Measurements from ENCODE around the gene EMID1. TPM values are rescaled to one million over a fixed set of nuclear protein-coding genes. Genes with fewer than 3 reads are reported as not detected.

The EMID1 gene
- total RNA-seq, 1 experiment from 2014 or later = 5.4 TPM

DNA sequence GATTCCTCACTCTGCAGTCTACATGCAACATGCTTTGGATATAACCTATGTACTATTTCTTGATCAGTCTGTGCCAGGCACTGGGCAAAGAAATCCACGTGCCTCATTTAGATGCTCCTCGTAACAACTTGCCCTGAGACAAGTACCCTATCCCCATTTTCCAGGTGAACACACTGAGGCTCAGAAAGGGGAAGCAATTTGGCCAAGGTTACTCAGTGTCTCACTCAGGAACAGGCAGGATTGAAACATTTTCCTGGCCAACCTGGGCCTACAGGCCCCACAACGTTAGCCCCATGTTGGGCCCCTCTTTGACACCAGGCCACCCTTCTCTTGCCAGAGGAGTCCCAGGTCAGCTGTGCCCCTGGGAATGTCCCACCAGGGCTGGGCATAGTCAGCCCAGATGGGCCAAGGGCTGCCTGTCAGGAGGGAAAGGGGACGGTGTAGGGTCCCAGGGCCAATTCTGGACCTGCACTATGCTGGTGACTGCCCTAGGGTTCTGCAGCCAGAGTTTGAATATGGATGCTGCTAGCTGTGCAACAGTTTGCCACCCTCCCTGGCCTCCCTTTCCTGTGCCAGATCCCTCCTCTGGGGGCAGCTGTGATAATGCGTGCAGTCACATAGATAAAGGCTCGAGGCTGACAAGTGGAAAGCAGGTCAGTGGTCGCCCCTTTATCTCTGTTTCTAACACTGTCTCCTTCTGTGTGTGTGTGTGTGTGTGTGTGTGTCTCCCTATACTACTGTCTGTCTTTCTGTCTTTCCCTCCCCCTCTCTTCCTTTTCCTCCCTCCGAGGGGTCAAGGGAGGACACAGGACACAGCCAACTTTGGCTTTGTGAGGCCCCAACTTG lies 10.4 kb upstream of the EMID1 start:
- H4K8ac ChIP-seq (replicated peaks; ENCODE audit: insufficient read length, low read depth, low read length) = no peak overlapping the region
- TF ChIP-seq, protein P1, sequence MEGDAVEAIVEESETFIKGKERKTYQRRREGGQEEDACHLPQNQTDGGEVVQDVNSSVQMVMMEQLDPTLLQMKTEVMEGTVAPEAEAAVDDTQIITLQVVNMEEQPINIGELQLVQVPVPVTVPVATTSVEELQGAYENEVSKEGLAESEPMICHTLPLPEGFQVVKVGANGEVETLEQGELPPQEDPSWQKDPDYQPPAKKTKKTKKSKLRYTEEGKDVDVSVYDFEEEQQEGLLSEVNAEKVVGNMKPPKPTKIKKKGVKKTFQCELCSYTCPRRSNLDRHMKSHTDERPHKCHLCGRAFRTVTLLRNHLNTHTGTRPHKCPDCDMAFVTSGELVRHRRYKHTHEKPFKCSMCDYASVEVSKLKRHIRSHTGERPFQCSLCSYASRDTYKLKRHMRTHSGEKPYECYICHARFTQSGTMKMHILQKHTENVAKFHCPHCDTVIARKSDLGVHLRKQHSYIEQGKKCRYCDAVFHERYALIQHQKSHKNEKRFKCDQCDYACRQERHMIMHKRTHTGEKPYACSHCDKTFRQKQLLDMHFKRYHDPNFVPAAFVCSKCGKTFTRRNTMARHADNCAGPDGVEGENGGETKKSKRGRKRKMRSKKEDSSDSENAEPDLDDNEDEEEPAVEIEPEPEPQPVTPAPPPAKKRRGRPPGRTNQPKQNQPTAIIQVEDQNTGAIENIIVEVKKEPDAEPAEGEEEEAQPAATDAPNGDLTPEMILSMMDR (conservative IDR thresholded peaks at IDR 0.05) = 0 out of 3 replicates have a peak, but pooled peaks have one; percentile 9
- H4K5ac ChIP-seq (ENCODE audit: insufficient read length, low read depth, low read length) = no peak overlapping the region
- no peak overlapping the region for H3K9ac ChIP-seq (ENCODE audit: extremely low read depth, insufficient read length, low read length)
- no peaks in the 10 kb centered on the region for H3K79me2 ChIP-seq (ENCODE audit: insufficient read depth, low read length)
- H3K4me1 Mint-ChIP-seq = peaks cover 0 to 6% of the 10 kb centered on the region in 2 experiments; a peak in 3 of 4 replicates
- no peak overlapping the region for H2AK5ac ChIP-seq (ENCODE audit: insufficient read length, low read length)
- H2BK5ac ChIP-seq (ENCODE audit: insufficient read length, low read length) = no peak overlapping the region
- no peak overlapping the region for H2BK120ac ChIP-seq (ENCODE audit: low read depth, low read length, poor library complexity, severe bottlenecking)
- no CpG with 5 or more reads among the region's 8 CpGs for WGBS (ENCODE audit: extremely low coverage, insufficient read length, low lambda C conversion rate)
- no peaks in the 10 kb centered on the region for H3K9me3 ChIP-seq (ENCODE audit: control insufficient read depth, low read depth, low read length)
- peak overlapping the region in 1 of 3 experiments; percentile 23; a peak in 1 of 7 replicates for H3K27ac Mint-ChIP-seq
- no peak overlapping the region for H3K18ac ChIP-seq (ENCODE audit: insufficient read length, low read depth, low read length)
- no peaks in the 10 kb centered on the region for H3K23me2 ChIP-seq (ENCODE audit: insufficient read length, low read depth, low read length, poor library complexity, severe bottlenecking)
- no peak overlapping the region for H3K23ac ChIP-seq (ENCODE audit: insufficient read length, low read depth, low read length)
- no peak overlapping the region for H4K91ac ChIP-seq (ENCODE audit: insufficient read length, low read depth, low read length)
- H2BK20ac ChIP-seq (ENCODE audit: low read depth, low read length, poor library complexity, severe bottlenecking) = no peak overlapping the region
- peaks cover 0 to 3% (median 3%) of the 10 kb centered on the region in 3 experiments; a peak in 3 of 7 replicates for H3K36me3 Mint-ChIP-seq (ENCODE audit: insufficient read depth in 1 of 3, low read depth in 3 of 3)
- no peak overlapping the region for H3T11ph ChIP-seq (ENCODE audit: low read length)
- no peak overlapping the region for H3K4me2 ChIP-seq (ENCODE audit: insufficient read depth, insufficient read length, low read length)
- H3K27ac ChIP-seq (ENCODE audit: insufficient read length, low read depth, low read length) = no peak overlapping the region
- no peak for DNase-seq
- H2AFZ ChIP-seq (ENCODE audit: low read length) = no peak overlapping the region
- no peak overlapping the region for H2BK15ac ChIP-seq (ENCODE audit: low read depth, low read length)
- no peak overlapping the region for H3K56ac ChIP-seq (ENCODE audit: insufficient read length, low read depth, low read length)
- no peaks in the 10 kb centered on the region for H4K20me1 ChIP-seq (ENCODE audit: control insufficient read depth, insufficient read depth, insufficient read length)
- H3K79me1 ChIP-seq (ENCODE audit: insufficient read depth, low read depth, low read length, poor library complexity, severe bottlenecking) = no peaks in the 10 kb centered on the region
- H3K4me3 Mint-ChIP-seq = no peak overlapping the region
- H3K27me3 ChIP-seq (ENCODE audit: insufficient read depth, low read length) = no peaks in the 10 kb centered on the region
- peaks cover 5% of the 10 kb centered on the region for H3K27me3 Mint-ChIP-seq (ENCODE audit: low read depth)
- H3K9me3 Mint-ChIP-seq = peaks cover 2% of the 10 kb centered on the region in 2 experiments; a peak in 3 of 5 replicates
- no peaks in the 10 kb centered on the region for H3K4me1 ChIP-seq (ENCODE audit: insufficient read depth, low read length)
- no peak overlapping the region for H2BK12ac ChIP-seq (ENCODE audit: insufficient read length, low read depth, low read length)
- no peak overlapping the region for H3K4ac ChIP-seq (ENCODE audit: low read depth, low read length)
- H3K14ac ChIP-seq (ENCODE audit: insufficient read depth, low read length) = no peak overlapping the region

All from H9 (cell line).